Muscle of arm (tissue), 14 donors: ENCODE data around the gene SNAPIN. TPM values are rescaled to one million over a fixed set of nuclear protein-coding genes. Genes with fewer than 3 reads are reported as not detected.

Experiments
- DNase-seq: peaks from one replicate; pipeline ENCODE4 v3.0.0-alpha.2; 2013
- long read RNA-seq, 11 donors: transcript quantifications; one replicate each; lab custom pipeline, GENCODE V29; 2026
- polyA plus RNA-seq, 12 donors: library from polyadenylated mRNA; unstranded; fragments of 120-200 nt; gene quantifications; one replicate each; pipeline ENCODE4 v1.2.1, GENCODE V29; 2013; ENCODE audit not compliant: insufficient read length in 12 of 12

Gene SNAPIN
- 10 to 100 TPM in 11 of 12 donors, not detected in 1; 31.5 to 54.8 (median 50.2) TPM for polyA plus RNA-seq
- long read RNA-seq, donor 1, transcript SNAPIN-202 (3 exons, 922 nt) = minor isoform, 5 of 32 reads
- long read RNA-seq, donor 1, transcript SNAPIN-201 (4 exons, 1,030 nt) = major isoform, 25 of 32 reads
- long read RNA-seq, donor 1, partial matches to known transcripts = 0 of 32 reads
- long read RNA-seq, donor 1, other reads (novel, unspliced or antisense) = 0 of 32 reads
- long read RNA-seq, donor 2, transcript SNAPIN-202 (3 exons, 922 nt) = minor isoform, 11 of 245 reads
- long read RNA-seq, donor 2, transcript SNAPIN-201 (4 exons, 1,030 nt) = major isoform, 47 of 245 reads
- long read RNA-seq, donor 2, partial matches to known transcripts = 65 of 245 reads
- long read RNA-seq, donor 2, other reads (novel, unspliced or antisense) = 117 of 245 reads
- long read RNA-seq, donor 3, transcript SNAPIN-201 (4 exons, 1,030 nt) = major isoform, 10 of 14 reads
- long read RNA-seq, donor 3, partial matches to known transcripts = 0 of 14 reads
- long read RNA-seq, donor 3, other reads (novel, unspliced or antisense) = 0 of 14 reads
- long read RNA-seq, donor 4, transcript SNAPIN-201 (4 exons, 1,030 nt) = major isoform, 17 of 21 reads
- long read RNA-seq, donor 4, partial matches to known transcripts = 0 of 21 reads
- long read RNA-seq, donor 4, other reads (novel, unspliced or antisense) = 0 of 21 reads
- long read RNA-seq, donor 5, transcript SNAPIN-201 (4 exons, 1,030 nt) = major isoform, 50 of 395 reads
- long read RNA-seq, donor 5, transcript SNAPIN-202 (3 exons, 922 nt) = minor isoform, 7 of 395 reads
- long read RNA-seq, donor 5, partial matches to known transcripts = 130 of 395 reads
- long read RNA-seq, donor 5, other reads (novel, unspliced or antisense) = 203 of 395 reads
- long read RNA-seq, donor 6, transcript SNAPIN-201 (4 exons, 1,030 nt) = major isoform, 19 of 114 reads
- long read RNA-seq, donor 6, partial matches to known transcripts = 59 of 114 reads
- long read RNA-seq, donor 6, other reads (novel, unspliced or antisense) = 30 of 114 reads
- long read RNA-seq, donor 7, transcript SNAPIN-201 (4 exons, 1,030 nt) = major isoform, 29 of 32 reads
- long read RNA-seq, donor 7, partial matches to known transcripts = 0 of 32 reads
- long read RNA-seq, donor 7, other reads (novel, unspliced or antisense) = 0 of 32 reads
- long read RNA-seq, donor 8, transcript SNAPIN-202 (3 exons, 922 nt) = minor isoform, 5 of 353 reads
- long read RNA-seq, donor 8, transcript SNAPIN-201 (4 exons, 1,030 nt) = major isoform, 41 of 353 reads
- long read RNA-seq, donor 8, partial matches to known transcripts = 244 of 353 reads
- long read RNA-seq, donor 8, other reads (novel, unspliced or antisense) = 61 of 353 reads
- long read RNA-seq, donor 9, transcript SNAPIN-201 (4 exons, 1,030 nt) = major isoform, 15 of 17 reads
- long read RNA-seq, donor 9, partial matches to known transcripts = 0 of 17 reads
- long read RNA-seq, donor 9, other reads (novel, unspliced or antisense) = 0 of 17 reads
- long read RNA-seq, donor 10, transcript SNAPIN-202 (3 exons, 922 nt) = minor isoform, 7 of 185 reads
- long read RNA-seq, donor 10, transcript SNAPIN-201 (4 exons, 1,030 nt) = major isoform, 37 of 185 reads
- long read RNA-seq, donor 10, partial matches to known transcripts = 65 of 185 reads
- long read RNA-seq, donor 10, other reads (novel, unspliced or antisense) = 75 of 185 reads
- long read RNA-seq, donor 11, transcript SNAPIN-201 (4 exons, 1,030 nt) = major isoform, 22 of 28 reads
- long read RNA-seq, donor 11, partial matches to known transcripts = 0 of 28 reads
- long read RNA-seq, donor 11, other reads (novel, unspliced or antisense) = 0 of 28 reads

- DNase-seq = peak; percentile 94
Measured at GRCh38 chr1:153658400-153659174, at the start of gene SNAPIN. Gene SNAPIN, plus strand, starts transcription at chr1:153658703. Its CDS starts 41 bp downstream, at chr1:153658744.

DNA sequence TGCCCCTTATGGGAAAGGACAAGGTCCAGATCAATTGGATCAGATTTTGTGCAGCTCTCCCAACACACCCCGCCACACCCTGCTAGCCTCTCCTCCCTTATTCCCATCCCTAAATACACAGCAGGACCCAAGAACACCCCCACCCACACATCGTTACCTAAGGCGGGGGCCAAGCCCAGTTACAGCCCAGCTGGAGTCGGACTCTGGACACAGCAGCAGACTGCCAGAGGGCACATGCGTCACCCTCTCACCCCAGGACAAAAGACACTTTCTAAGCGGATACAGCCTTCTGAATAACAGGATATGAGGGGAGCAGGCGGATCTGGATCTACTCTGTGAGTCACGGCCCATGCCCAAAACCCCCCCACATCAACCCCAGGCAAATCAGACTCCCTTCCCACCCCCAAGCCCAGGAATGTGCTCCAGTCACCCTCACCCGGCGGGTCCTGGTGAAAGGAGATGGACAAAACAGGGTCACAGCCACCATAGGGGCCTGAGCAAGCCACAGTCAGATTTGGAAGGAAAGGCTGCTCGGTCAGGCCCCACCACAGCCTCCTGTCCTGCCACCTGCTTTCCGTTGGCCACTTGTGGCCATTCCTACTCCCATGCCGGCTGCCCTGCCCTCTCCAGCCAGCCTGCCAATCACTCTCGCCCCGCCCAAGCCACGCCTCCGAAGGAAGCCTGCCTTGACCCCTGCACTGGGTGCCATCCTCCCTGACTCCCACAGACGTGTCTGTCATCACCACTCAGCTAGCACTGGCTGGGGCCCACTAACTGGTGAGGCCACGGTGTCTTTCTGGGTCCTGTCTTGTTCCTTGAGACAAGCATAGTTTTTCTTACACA lies 49.5 kb upstream of the SNAPIN start:
- DNase-seq = no peak

DNA sequence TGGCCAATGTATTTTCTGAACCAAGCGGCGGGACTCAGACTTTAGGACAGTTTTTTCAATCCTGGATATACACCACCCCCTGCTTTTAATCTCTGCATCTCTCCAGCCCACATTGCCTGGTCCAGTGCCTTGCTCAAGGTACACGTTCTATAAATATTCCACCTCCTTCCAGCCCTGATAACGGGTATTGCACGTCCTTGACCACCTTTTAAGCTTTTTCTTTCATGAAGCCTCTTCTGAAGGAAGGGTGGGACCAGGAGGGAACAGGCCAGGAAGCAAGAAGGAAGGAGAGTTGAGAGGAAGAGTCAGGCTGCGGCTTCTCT lies 49.0 kb upstream of the SNAPIN start:
- no peak for DNase-seq

- no peak for DNase-seq
Measured at GRCh38 chr1:153610334-153610733, 48.2 kb upstream of the SNAPIN start.

DNA sequence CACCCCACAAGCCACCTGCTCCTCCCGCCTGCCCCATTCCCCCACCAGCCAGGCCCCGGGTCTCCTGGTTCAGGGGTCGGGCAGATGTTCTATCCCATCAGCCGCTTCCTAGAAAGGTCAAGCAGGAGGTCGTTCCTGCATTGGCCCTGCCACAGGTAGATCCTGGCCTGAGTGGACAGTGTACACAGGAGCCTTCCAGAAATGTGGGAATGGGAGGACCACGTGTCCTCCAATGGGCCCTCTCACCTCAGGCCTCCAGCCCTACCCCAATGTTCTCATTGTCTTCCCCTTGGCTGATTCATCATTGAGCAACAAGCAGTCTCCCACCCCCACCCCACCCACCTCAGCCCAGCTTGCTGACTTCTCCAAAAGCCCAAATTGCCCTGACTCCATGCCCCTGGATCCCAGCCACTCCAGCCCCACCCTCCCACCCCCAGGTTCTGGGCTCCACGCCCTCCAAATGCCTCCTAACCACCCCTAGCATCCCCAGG lies 47.6 kb upstream of the SNAPIN start:
- DNase-seq = no peak

DNA sequence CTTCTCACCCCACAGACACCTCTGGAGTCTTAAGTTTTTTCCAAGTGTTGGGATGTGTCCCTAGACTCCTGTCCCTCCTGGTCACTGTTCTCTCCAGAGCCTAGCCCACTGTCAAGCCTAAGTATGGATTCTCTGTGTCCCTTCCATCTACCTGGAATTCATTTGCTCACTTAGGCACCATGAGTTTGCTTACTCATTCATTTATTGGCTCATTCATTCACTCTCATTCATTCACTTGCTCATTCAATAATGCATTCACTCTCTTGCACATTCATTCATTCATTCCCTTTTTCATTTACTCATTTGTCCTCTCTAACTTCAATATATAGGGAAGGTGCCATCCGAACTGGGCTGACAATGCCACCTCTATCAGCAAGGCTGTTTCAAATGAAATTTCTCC lies 47.1 kb upstream of the SNAPIN start:
- DNase-seq = no peak

DNA sequence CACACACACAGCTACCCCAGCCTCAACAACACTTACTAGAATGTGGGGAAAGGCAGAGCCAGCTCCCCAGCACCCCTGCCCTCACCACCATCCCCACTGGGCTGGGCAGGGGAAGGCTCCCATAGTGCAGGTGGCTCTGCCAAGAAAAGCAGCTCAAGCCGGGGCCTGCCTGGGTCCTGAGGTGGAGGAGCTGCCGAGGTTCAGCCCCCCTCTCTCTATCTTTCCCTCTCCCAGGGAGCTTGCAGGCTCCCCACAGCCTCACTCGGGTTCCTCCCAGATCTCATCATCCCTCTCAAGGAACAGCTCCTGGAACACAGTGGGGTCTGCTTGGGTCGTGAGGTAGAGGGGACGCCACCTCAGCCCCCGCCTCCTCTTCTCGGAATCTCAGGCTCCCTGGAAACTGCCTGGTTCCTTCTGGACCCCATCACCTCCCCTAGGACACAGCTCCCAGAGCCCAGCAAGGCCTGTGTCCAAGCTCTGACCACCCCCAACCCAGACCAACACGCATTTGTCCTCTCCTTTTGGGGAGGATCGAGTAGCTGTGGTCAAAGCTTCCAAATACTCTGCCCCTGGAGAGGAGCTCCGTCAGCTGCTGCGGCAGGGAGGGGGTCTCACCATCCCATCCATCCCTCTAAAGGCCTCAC lies 46.3 kb upstream of the SNAPIN start:
- DNase-seq = no peak

DNA sequence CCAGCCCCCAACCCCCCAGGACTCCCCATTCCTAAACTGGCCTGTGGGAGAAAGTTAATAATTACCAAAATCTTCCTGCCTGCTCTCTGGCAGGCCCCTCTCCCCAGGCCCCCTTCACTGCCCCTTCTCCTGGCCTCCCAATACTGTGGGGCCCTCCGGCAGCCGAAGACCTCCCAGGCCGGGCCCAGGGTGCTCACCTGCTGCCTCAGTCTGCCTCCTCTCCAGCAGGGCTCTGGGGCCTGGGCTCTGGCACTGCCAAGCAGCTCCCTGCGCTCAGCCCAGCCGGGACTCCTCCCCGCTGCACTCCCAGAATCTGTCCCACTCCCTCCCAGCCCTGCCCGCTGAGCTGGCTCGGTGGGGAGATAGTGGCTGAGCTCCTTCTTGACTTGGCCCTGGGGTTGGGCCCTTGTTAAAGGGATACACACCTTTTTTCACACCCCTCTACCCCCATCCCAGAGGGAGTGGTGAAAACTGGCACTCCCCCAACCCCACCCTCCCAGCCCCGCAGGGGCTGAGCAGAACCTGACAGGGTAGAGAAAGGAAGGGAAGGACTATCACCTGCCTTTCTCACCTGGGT lies 45.7 kb upstream of the SNAPIN start, which contains the start of gene S100A16:
Gene S100A16, minus strand, starts transcription at position 383 of the 577 bp plus-strand sequence. CDS start 4,986 bp downstream, outside the sequence.
- peak; percentile 58 for DNase-seq

DNA sequence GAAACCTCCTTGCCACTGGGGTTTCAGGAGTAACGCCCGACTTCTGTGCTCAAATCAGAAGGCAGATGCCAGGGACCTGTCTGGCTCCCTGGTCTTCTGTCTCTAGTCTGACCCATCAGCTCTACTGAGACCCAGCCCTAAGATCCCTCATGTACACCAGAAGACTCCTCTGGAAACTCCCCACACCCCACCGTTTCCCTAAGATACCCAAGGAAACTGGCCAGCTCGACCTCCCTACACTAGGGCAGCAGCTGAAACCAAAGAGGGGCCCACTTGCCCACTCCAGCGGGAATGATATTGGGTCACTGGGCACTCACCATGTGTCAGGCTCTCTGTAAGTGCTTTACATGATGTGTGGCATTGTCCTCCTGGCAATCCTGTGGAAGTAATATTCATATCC lies 45.1 kb upstream of the SNAPIN start:
- no peak for DNase-seq

- no peak for DNase-seq
Measured at GRCh38 chr1:153614189-153614900, 44.2 kb upstream of the SNAPIN start.

- DNase-seq = no peak
Measured at GRCh38 chr1:153614906-153615305, 43.6 kb upstream of the SNAPIN start.

DNA sequence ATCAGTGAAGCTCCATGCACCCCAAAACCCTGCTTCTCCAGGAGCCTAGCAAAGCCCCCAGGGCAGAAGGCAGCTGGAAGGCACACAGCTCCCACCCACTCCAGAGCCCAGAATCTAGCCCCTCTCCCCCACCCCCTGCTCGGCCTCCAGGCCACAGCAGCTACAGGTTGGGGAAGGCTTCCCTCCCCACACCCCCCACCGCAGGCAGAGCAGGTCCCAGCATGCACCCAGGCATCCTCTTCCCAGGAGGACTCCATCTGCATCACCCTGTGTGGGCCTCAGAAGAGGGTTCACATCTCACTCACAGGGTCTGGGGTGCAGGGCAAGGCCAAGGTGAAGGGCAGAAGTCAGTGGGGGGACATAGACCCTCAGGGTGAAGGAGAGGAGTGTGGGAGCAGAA lies 43.1 kb upstream of the SNAPIN start:
- DNase-seq = no peak

GRCh38 chr1:153616144-153616916 lies 42.2 kb upstream of the SNAPIN start, which contains the start of gene S100A14:
Gene S100A14, minus strand, starts transcription at chr1:153616325. Its CDS starts 467 bp downstream, at chr1:153615858.
- DNase-seq = no peak

- DNase-seq = no peak
Measured at GRCh38 chr1:153616917-153617311, 41.6 kb upstream of the SNAPIN start.

DNA sequence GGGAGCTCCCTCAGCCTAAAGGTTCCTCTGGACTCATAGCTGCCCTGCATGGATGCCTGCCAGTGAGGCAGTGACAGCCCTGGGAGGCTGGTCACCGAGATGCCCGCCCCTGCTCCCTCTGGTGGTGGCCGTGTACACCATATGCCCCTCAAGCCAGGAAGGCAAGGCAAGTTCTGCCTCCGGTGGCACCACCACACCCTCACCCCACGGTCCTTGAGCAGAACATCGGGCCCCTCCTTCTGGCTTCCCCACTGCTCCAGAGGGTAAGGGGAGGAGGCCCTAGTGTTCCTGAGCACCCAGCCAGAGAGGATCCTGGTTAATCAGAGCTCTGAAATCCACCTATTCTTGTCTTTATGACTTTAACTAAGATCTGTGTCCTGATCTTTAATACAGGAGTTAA lies 40.8 kb upstream of the SNAPIN start:
- no peak for DNase-seq

GRCh38 chr1:153619171-153619570 lies 39.3 kb upstream of the SNAPIN start:
- DNase-seq = no peak
